Stomach (tissue), 9 donors: ENCODE measurements around the gene NFIX. TPM values are rescaled to one million over a fixed set of nuclear protein-coding genes. Genes with fewer than 3 reads are reported as not detected.
A peak's percentile ranks its signal among the peaks of the same experiment; 100 is the strongest.

Experiments
- DNase-seq, 2 donors: peaks; one replicate each; pipeline versions ENCODE4 v3.0.0 to v3.0.0-alpha.2; 2013 to 2019
- H3K27ac ChIP-seq, 5 donors: fragments of 200-600 bp in 4 of 5; sonication (generic) in 4 of 5; one replicate each; pipeline ENCODE4 v1.5.1; 2013 to 2019; ENCODE audit warnings: mild to moderate bottlenecking in 1 of 5, moderate library complexity in 1 of 5
- H3K27me3 ChIP-seq, 3 donors: fragments of 200-600 bp; sonication (generic); one replicate each; pipeline ENCODE4 v1.5.1; 2017 to 2019; ENCODE audit warnings: mixed run types in 1 of 3
- H3K36me3 ChIP-seq, 4 donors: fragments of 200-600 bp; sonication (generic); 1 replicate in 3 of 4; 2 replicates in 1 of 4; pipeline ENCODE4 v1.5.1; 2016 to 2019
- H3K4me1 ChIP-seq, 4 donors: fragments of 200-600 bp; sonication (generic); one replicate each; pipeline ENCODE4 v1.5.1; 2016 to 2019
- H3K4me3 ChIP-seq, 4 donors: fragments of 200-600 bp; sonication (generic) in 3 of 4; one replicate each; pipeline ENCODE4 v1.5.1; 2016 to 2019; ENCODE audit warnings: mild to moderate bottlenecking in 1 of 4
- H3K9me3 ChIP-seq, 4 donors: fragments of 200-600 bp; sonication (generic); one replicate each; pipeline ENCODE4 v1.5.1; 2016 to 2019
- CTCF ChIP-seq, 7 experiments: fragments of 450-650 bp in 4 of 7; fragments of 200-600 bp in 3 of 7; sonication (generic) in 3 of 7; IDR thresholded peaks; one replicate each; pipeline ENCODE4 v1.5.1; 2016 to 2019; ENCODE audit warnings: antibody characterized with exemption in 7 of 7, control low read depth in 2 of 7, mild to moderate bottlenecking in 1 of 7
- EP300 ChIP-seq: sonication (generic); formaldehyde crosslinking; IDR thresholded peaks from one replicate; pipeline ENCODE4 v1.6.1; 2017; ENCODE audit warnings: antibody characterized with exemption
- POLR2A ChIP-seq, 4 donors: fragments of 450-650 bp; IDR thresholded peaks; one replicate each; pipeline ENCODE4 v1.6.1; 2016; ENCODE audit warnings: antibody characterized with exemption in 4 of 4, control low read depth in 2 of 4, mild to moderate bottlenecking in 1 of 4, moderate library complexity in 1 of 4
- POLR2AphosphoS5 ChIP-seq, 3 donors: sonication (generic); formaldehyde crosslinking; IDR thresholded peaks; one replicate each; pipeline ENCODE4 v1.6.1; 2016; ENCODE audit warnings: antibody characterized with exemption in 3 of 3
- WGBS, 5 donors: extraction: QIAGEN DNeasy Blood & Tissue Kit in 3 of 5; methylation state at CpG; one replicate each; pipeline versions ENCODE4 v1.1.5 to v1.1.7; 2013 to 2018; 5-methylcytosine and 5-hydroxymethylcytosine counted together
- intact Hi-C: fragments of 100-400 bp; cut with DNase I; formaldehyde crosslinking; loops from one replicate; pipeline ENCODE4 v1.15.1; 2023; ENCODE audit warnings: low total_unique reads
- polyA plus RNA-seq, 3 donors: library from polyadenylated mRNA; stranded (reverse); fragments of 200-250 nt; gene quantifications; one replicate each; pipeline ENCODE4 v1.2.3, GENCODE V29; 2013
- total RNA-seq, 5 donors: library from RNA; depleted of rRNA; stranded (reverse); fragments of >200 nt; gene quantifications; one replicate each; pipeline versions ENCODE4 v1.1.0 to v1.2.3, GENCODE V29; 2014 to 2016
- donor health status: healthy with polysubstance abuse.
- donor health status: Bipolar disorder and iron deficiency.
- donor health status: healthy.

NFIX gene
- total and polyA plus RNA-seq, 8 donors = 11.5 to 183 (median 37.6) TPM

GRCh38 chr19:13069415-13070359 lies 74.4 kb downstream of the NFIX start:
- no peaks in the 10 kb centered on the region for H3K27me3 ChIP-seq
- TF ChIP-seq POLR2A (IDR thresholded peaks at IDR 0.05) = no peak
- no peak for TF ChIP-seq CTCF (IDR thresholded peaks at IDR 0.05)
- TF ChIP-seq POLR2AphosphoS5 (IDR thresholded peaks at IDR 0.05) = no peak
- no peak for TF ChIP-seq EP300
- peaks cover 44 to 82% (median 65%) of the 10 kb centered on the region in 4 donors for H3K4me1 ChIP-seq
- no peaks in the 10 kb centered on the region for H3K9me3 ChIP-seq
- H3K36me3 ChIP-seq = peaks cover 11 to 19% (median 16%) of the 10 kb centered on the region in 4 donors
- peak overlapping the region; percentile 7 to 95 (median 24) for H3K27ac ChIP-seq
- 35 to 51% (median 46%) methylated on average over 17 to 20 of the region's 20 CpGs for WGBS, 5 donors
- intact Hi-C loops = no loop called here
- H3K4me3 ChIP-seq = no peak overlapping the region
- DNase-seq = peak in 1 of 2 donors; percentile 44

- Histone ChIP-seq H3K27ac (peak overlapping the region in 4 of 5 donors; percentile 22 to 95 (median 38)), H3K36me3 (peaks cover 11 to 25% (median 20%) of the 10 kb centered on the region in 4 donors), H3K4me3 (no peak overlapping the region), H3K4me1 (peaks cover 44 to 76% (median 63%) of the 10 kb centered on the region in 4 donors), H3K27me3 (no peaks in the 10 kb centered on the region), H3K9me3 (no peaks in the 10 kb centered on the region)
- WGBS, 5 donors = 79 to 92% (median 89%) methylated on average over 23 to 32 of the region's 32 CpGs
- intact Hi-C loops = no loop called here
- DNase-seq = no peak
- TF ChIP-seq EP300 (no peak), CTCF (IDR thresholded peaks at IDR 0.05) (no peak), POLR2AphosphoS5 (IDR thresholded peaks at IDR 0.05) (no peak), POLR2A (IDR thresholded peaks at IDR 0.05) (no peak)
Measured at GRCh38 chr19:13070425-13071140, 75.3 kb downstream of the NFIX start.

GRCh38 chr19:13071444-13072187 lies 76.3 kb downstream of the NFIX start:
- peaks cover 11 to 36% (median 31%) of the 10 kb centered on the region in 4 donors for H3K36me3 ChIP-seq
- H3K27me3 ChIP-seq = no peaks in the 10 kb centered on the region
- intact Hi-C loops = no loop called here
- H3K27ac ChIP-seq = peak overlapping the region in 3 of 5 donors; percentile 23 to 95 (median 52)
- H3K9me3 ChIP-seq = no peaks in the 10 kb centered on the region
- WGBS, 5 donors = 65 to 74% (median 70%) methylated on average over 6 to 9 of the region's 9 CpGs
- TF ChIP-seq EP300 = no peak
- no peak for TF ChIP-seq POLR2AphosphoS5 (IDR thresholded peaks at IDR 0.05)
- TF ChIP-seq CTCF (IDR thresholded peaks at IDR 0.05) = no peak
- no peak for TF ChIP-seq POLR2A (IDR thresholded peaks at IDR 0.05)
- no peak for DNase-seq
- no peak overlapping the region for H3K4me3 ChIP-seq
- peaks cover 44 to 76% (median 59%) of the 10 kb centered on the region in 4 donors for H3K4me1 ChIP-seq
